HCT116 (cell line): ENCODE measurements around the gene AFDN. TPM values are rescaled to one million over a fixed set of nuclear protein-coding genes. Genes with fewer than 3 reads are reported as not detected.

Experiments used
- ATAC-seq: fragments of 200-7000 bp; cut with Tn5 transposase; 2 replicates; pipeline ENCODE4 v1.9.1; 2020; ENCODE audit warnings: mild to moderate bottlenecking, moderate library complexity
- BruUV-seq: library from RNA; stranded (reverse); fragments of 400-500 nt; replicated peaks from 2 replicates; lab custom pipeline; 2021; lab: Mats Ljungman, UMichigan
- CTCF ChIA-PET: fragments of 300-600 bp; sonication (Branson Sonifier 250); formaldehyde crosslinking; loops from one replicate; lab custom pipeline; 2021; ENCODE audit warnings: antibody characterized with exemption; lab: Charles Lee
- POLR2A ChIA-PET: fragments of 300-600, 350-600 bp; sonication (Branson Sonifier 250); formaldehyde crosslinking; loops from one replicate; lab custom pipeline; 2021; ENCODE audit warnings: antibody characterized with exemption; lab: Charles Lee
- RAD21 ChIA-PET, 2 experiments: fragments of 300-600 bp; sonication (Branson Sonifier 250); formaldehyde crosslinking; loops; one replicate each; lab custom pipeline; 2023; ENCODE audit warnings: low total read pairs in 2 of 2; ENCODE audit not compliant: uncharacterized antibody in 2 of 2, unreplicated experiment in 2 of 2, low non-redundant PET in 1 of 2; lab: Charles Lee
- DNase-seq: peaks from one replicate; pipeline ENCODE4 v3.0.0-alpha.2; 2010; ENCODE audit warnings: low read depth, low spot score
- H2AFZ ChIP-seq: fragments of 200-600 bp; shearing (Covaris generic), sonication (generic); 2 replicates; pipeline ENCODE4 v1.6.1; 2017; ENCODE audit warnings: low read depth, mixed run types, mixed read lengths, antibody characterized with exemption, low read length; ENCODE audit not compliant: poor library complexity, severe bottlenecking
- H3K27ac ChIP-seq: 2 replicates; pipeline ENCODE4 v1.5.1; 2012; ENCODE audit warnings: low read depth, low read length
- H3K27me3 ChIP-seq: fragments of 200-600 bp; sonication (generic); 2 replicates; pipeline ENCODE4 v1.6.1; 2016; ENCODE audit warnings: mixed run types, low read length, mixed read lengths; ENCODE audit not compliant: insufficient read depth
- H3K36me3 ChIP-seq, 2 experiments: fragments of 200-500 bp in 1 of 2; fragments of 200-600 bp in 1 of 2; sonication (Bioruptor generic) in 1 of 2; sonication (generic) in 1 of 2; 2 replicates each; pipeline versions ENCODE4 v1.5.1 to v1.6.1; 2014 to 2016; ENCODE audit warnings: low read length in 2 of 2, inconsistent platforms in 1 of 2, mixed read lengths in 1 of 2, mixed run types in 1 of 2; ENCODE audit not compliant: insufficient read depth in 2 of 2, control insufficient read depth in 1 of 2
- H3K4me1 ChIP-seq, 2 experiments: fragments of 200-600 bp in 1 of 2; sonication (generic) in 1 of 2; 2 replicates each; pipeline versions ENCODE4 v1.5.1 to v1.6.1; 2012 to 2017; ENCODE audit warnings: low read length in 2 of 2, inconsistent platforms in 1 of 2, mild to moderate bottlenecking in 1 of 2, mixed read lengths in 1 of 2, mixed run types in 1 of 2, moderate library complexity in 1 of 2; ENCODE audit not compliant: insufficient read depth in 2 of 2, control insufficient read depth in 1 of 2
- H3K4me2 ChIP-seq: fragments of 200-600 bp; sonication (generic); 2 replicates; pipeline ENCODE4 v1.6.1; 2017; ENCODE audit warnings: mixed run types, low read length, mixed read lengths
- H3K4me3 ChIP-seq, 2 experiments: fragments of 200-600 bp in 1 of 2; sonication (generic) in 1 of 2; replicated peaks in 1 of 2; 2 replicates each; pipeline ENCODE4 v1.5.1; 2011 to 2016; ENCODE audit warnings: low read length in 2 of 2, control low read depth in 1 of 2, low read depth in 1 of 2, mild to moderate bottlenecking in 1 of 2, mixed read lengths in 1 of 2, mixed run types in 1 of 2
- H3K79me2 ChIP-seq: fragments of 200-600 bp; sonication (generic); 2 replicates; pipeline ENCODE4 v1.6.1; 2017; ENCODE audit warnings: mild to moderate bottlenecking, mixed run types, low read length, moderate library complexity, mixed read lengths; ENCODE audit not compliant: insufficient read depth
- H3K9ac ChIP-seq: fragments of 200-600 bp; sonication (generic); 2 replicates; pipeline ENCODE4 v1.6.1; 2016; ENCODE audit warnings: low read length, mixed read lengths
- H3K9me2 ChIP-seq: fragments of 200-600 bp; sonication (generic), shearing (Covaris generic); 2 replicates; pipeline ENCODE4 v1.6.1; 2017; ENCODE audit warnings: mixed run types, mild to moderate bottlenecking, moderate library complexity; ENCODE audit not compliant: insufficient read depth
- H3K9me3 ChIP-seq, 2 experiments: fragments of 200-500 bp in 1 of 2; fragments of 200-600 bp in 1 of 2; sonication (Bioruptor generic) in 1 of 2; sonication (generic) in 1 of 2; 2 replicates each; pipeline ENCODE4 v1.6.1; 2014 to 2017; ENCODE audit warnings: low read length in 2 of 2, mixed read lengths in 2 of 2, inconsistent platforms in 1 of 2, low read depth in 1 of 2, mild to moderate bottlenecking in 1 of 2, mixed run types in 1 of 2, moderate library complexity in 1 of 2; ENCODE audit not compliant: control insufficient read depth in 1 of 2, insufficient read depth in 1 of 2
- H4K20me1 ChIP-seq: fragments of 200-600 bp; sonication (generic), shearing (Covaris generic); 2 replicates; pipeline ENCODE4 v1.6.1; 2017; ENCODE audit warnings: mixed run types, mild to moderate bottlenecking, moderate library complexity; ENCODE audit not compliant: insufficient read depth
- CTCF ChIP-seq, 3 experiments: fragments of 200-600 bp in 1 of 3; sonication (generic) in 1 of 3; IDR thresholded peaks in 2 of 3; conservative IDR thresholded peaks in 1 of 3; 2 replicates each; pipeline ENCODE4 v1.5.1; 2012 to 2017; ENCODE audit warnings: low read depth in 2 of 3, low read length in 2 of 3, antibody characterized with exemption in 1 of 3, borderline replicate concordance in 1 of 3, control low read depth in 1 of 3, mild to moderate bottlenecking in 1 of 3, mixed read lengths in 1 of 3, mixed run types in 1 of 3, moderate library complexity in 1 of 3; ENCODE audit not compliant: insufficient read depth in 1 of 3
- EZH2phosphoT487 ChIP-seq: fragments of 200-600 bp; IDR thresholded peaks from 2 replicates; pipeline ENCODE4 v1.6.1; 2018; ENCODE audit warnings: antibody characterized with exemption, borderline replicate concordance
- JUND ChIP-seq: IDR thresholded peaks from 2 replicates; pipeline ENCODE4 v1.6.1; 2012
- POLR2A ChIP-seq: IDR thresholded peaks from 2 replicates; pipeline ENCODE4 v1.7.0; 2011; ENCODE audit warnings: borderline replicate concordance; ENCODE audit not compliant: insufficient read depth, insufficient read length; ENCODE audit errors: extremely low read depth
- RAD21 ChIP-seq: IDR thresholded peaks from 2 replicates; pipeline ENCODE4 v1.6.1; 2012; ENCODE audit warnings: low read depth, mild to moderate bottlenecking
- SRF ChIP-seq: IDR thresholded peaks from 2 replicates; pipeline ENCODE4 v1.6.1; 2012; ENCODE audit warnings: low read depth
- TCF7L2 ChIP-seq: IDR thresholded peaks from 2 replicates; pipeline ENCODE4 v1.7.0; 2011; ENCODE audit warnings: borderline replicate concordance, inconsistent platforms; ENCODE audit not compliant: insufficient read depth, insufficient read length; ENCODE audit errors: extremely low read depth
- YY1 ChIP-seq: IDR thresholded peaks from 2 replicates; pipeline ENCODE4 v1.6.1; 2011; ENCODE audit warnings: low read length, low read depth, moderate library complexity, mild to moderate bottlenecking; ENCODE audit not compliant: insufficient replicate concordance; ENCODE audit errors: extremely low read depth
- ZFX ChIP-seq: fragments of 450-650 bp; IDR thresholded peaks from 2 replicates; pipeline ENCODE4 v1.6.1; 2017
- intact Hi-C: fragments of 100-400 bp; cut with micrococcal nuclease; formaldehyde crosslinking; loops from 2 replicates; pipeline ENCODE4 v1.10.0; 2022
- total RNA-seq: library from RNA; stranded (reverse); gene quantifications from one replicate; pipeline ENCODE4 v1.2.1, GENCODE V29; 2021; ENCODE audit not compliant: unreplicated experiment

Gene AFDN
- total RNA-seq, 1 experiment from 2014 or later, result 59.4 TPM

GRCh38 chr6:167968091-167968490 is 141.4 kb downstream of the AFDN start:
- Histone ChIP-seq H3K4me3 (no peak overlapping the region), H3K4me1 (no peaks in the 10 kb centered on the region), H3K79me2 (no peaks in the 10 kb centered on the region), H3K9me2 (no peaks in the 10 kb centered on the region), H4K20me1 (no peaks in the 10 kb centered on the region), H3K9ac (no peak overlapping the region), H3K36me3 (peaks cover 0 to 25% of the 10 kb centered on the region in 2 experiments; a peak in 2 of 4 replicates), H3K27ac (no peak overlapping the region), H2AFZ (no peak overlapping the region), H3K9me3 (no peaks in the 10 kb centered on the region), H3K4me2 (no peak overlapping the region), H3K27me3 (no peaks in the 10 kb centered on the region)
- ChIA-PET RAD21 (no interaction called here), CTCF (interaction anchor here (0.6 kb wide), 1 partner anchor 483 kb away, joined by 3 read pairs; no protein-coding TSS in a partner anchor), POLR2A (no interaction called here)
- intact Hi-C loops, result loop anchor here (5.0 kb wide), 1 partner anchor 466 kb away; no protein-coding TSS in a partner anchor
- peak; percentile 87 for ATAC-seq
- BruUV-seq, result no TSS peak
- no peak for TF ChIP-seq EZH2phosphoT487
- TF ChIP-seq JUND, result no peak
- TF ChIP-seq CTCF (IDR thresholded peaks at IDR 0.05 in 2 of 3, conservative IDR thresholded peaks at IDR 0.05 in 1 of 3; ENCODE audit: borderline replicate concordance in 1 of 3, insufficient read depth in 1 of 3, low read depth in 2 of 3, low read length in 2 of 3), result peak; percentile 40 to 89 (median 82); a peak in 4 of 6 replicates
- no peak for TF ChIP-seq SRF
- TF ChIP-seq ZFX, result no peak
- no peak for TF ChIP-seq TCF7L2
- TF ChIP-seq RAD21, result peak; percentile 43
- TF ChIP-seq YY1, result no peak
- TF ChIP-seq POLR2A, result no peak
- DNase-seq, result peak; percentile 16
